Activated CD8-positive, alpha-beta T cell treated with anti-CD3 and anti-CD28 coated beads for 36 hours (primary cell): ENCODE data around the gene TMEM141. TPM values are rescaled to one million over a fixed set of nuclear protein-coding genes. Genes with fewer than 3 reads are reported as not detected.

Source experiments
- ATAC-seq: fragments of 200-7000 bp; cut with Tn5 transposase; one replicate; pipeline ENCODE4 v1.10.0; 2021; ENCODE audit warnings: mild to moderate bottlenecking, moderate library complexity
- CTCF ChIA-PET: fragments of 350-600 bp; sonication (Branson Sonifier 250); formaldehyde crosslinking; loops from one replicate; lab custom pipeline; 2021; ENCODE audit warnings: antibody characterized with exemption; lab: Charles Lee
- POLR2A ChIA-PET: fragments of 350-600 bp; sonication (Branson Sonifier 250); formaldehyde crosslinking; loops from one replicate; lab custom pipeline; 2021; ENCODE audit warnings: antibody characterized with exemption; lab: Charles Lee
- DNase-seq: peaks from one replicate; pipeline ENCODE4 v3.0.0-alpha.2; 2020
- H3K27ac Mint-ChIP-seq: one replicate; pipeline ENCODE4 v1.8.0; 2021; ENCODE audit warnings: mild to moderate bottlenecking, mixed read lengths
- H3K27me3 Mint-ChIP-seq: one replicate; pipeline ENCODE4 v1.8.0; 2021; ENCODE audit warnings: mixed read lengths
- H3K36me3 Mint-ChIP-seq: one replicate; pipeline ENCODE4 v1.8.0; 2021; ENCODE audit warnings: low read depth, mixed read lengths
- H3K4me1 Mint-ChIP-seq: one replicate; pipeline ENCODE4 v1.8.0; 2021; ENCODE audit warnings: low read depth, mixed read lengths
- H3K4me3 Mint-ChIP-seq: one replicate; pipeline ENCODE4 v1.8.0; 2021; ENCODE audit warnings: mild to moderate bottlenecking, moderate library complexity, mixed read lengths
- H3K9me3 Mint-ChIP-seq: one replicate; pipeline ENCODE4 v1.8.0; 2021; ENCODE audit warnings: mixed read lengths
- intact Hi-C: fragments of 100-400 bp; cut with micrococcal nuclease; formaldehyde crosslinking; loops from one replicate; pipeline ENCODE4 v1.10.0; 2022
- total RNA-seq, 2 experiments: library from RNA; stranded (reverse); gene quantifications; one replicate each; pipeline ENCODE4 v1.2.3, GENCODE V29; 2021
- TF ChIP-seq, protein P1 (sequence below): fragments of 200-600 bp; IDR thresholded peaks from one replicate; pipeline ENCODE4 v1.8.0; 2022; ENCODE audit warnings: antibody characterized with exemption, mild to moderate bottlenecking

Gene TMEM141
- total RNA-seq, 2 experiments from 2014 or later: 50.6 to 51.1 TPM

DNA sequence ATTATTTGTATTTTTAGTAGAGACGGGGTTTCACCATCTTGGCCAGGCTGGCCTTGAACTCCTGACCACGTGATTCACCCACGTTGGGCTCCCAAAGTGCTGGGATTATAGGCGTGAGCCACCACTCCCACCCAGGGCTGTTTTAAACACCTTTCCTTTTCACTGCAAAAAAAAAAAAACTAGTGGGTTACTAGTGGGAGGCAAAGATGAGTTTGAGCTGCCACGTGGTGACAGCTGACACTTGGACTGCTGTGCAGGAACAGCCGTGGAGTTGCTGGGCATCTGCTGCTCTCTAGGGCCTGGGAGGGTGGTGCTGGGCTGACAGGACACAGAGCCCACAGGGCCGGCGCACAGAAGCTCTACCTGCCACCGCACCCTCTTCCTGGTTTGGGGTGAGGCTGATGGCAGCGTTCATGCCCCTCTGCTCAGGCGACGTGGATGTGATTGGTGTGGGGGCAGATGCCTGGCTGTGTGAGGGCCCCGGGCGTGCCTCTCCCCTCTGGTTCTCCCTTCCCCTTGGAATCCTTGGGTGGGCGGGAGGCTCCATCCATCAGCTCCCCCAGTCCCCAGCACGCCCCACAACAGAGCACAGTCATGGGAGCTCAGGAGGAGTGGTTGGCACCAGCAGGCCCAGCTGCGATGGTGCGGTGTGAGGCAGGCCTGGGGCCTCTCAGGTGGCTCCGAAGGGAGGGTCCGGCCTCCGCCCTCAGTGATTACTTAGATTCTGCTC, 33.5 kb downstream of the TMEM141 start:
- Mint-ChIP-seq H3K4me1 (peaks cover 5% of the 10 kb centered on the region), H3K4me3 (no peak overlapping the region), H3K27ac (no peak overlapping the region), H3K9me3 (no peaks in the 10 kb centered on the region), H3K36me3 (peaks cover 6% of the 10 kb centered on the region), H3K27me3 (no peaks in the 10 kb centered on the region)
- TF ChIP-seq, protein P1, sequence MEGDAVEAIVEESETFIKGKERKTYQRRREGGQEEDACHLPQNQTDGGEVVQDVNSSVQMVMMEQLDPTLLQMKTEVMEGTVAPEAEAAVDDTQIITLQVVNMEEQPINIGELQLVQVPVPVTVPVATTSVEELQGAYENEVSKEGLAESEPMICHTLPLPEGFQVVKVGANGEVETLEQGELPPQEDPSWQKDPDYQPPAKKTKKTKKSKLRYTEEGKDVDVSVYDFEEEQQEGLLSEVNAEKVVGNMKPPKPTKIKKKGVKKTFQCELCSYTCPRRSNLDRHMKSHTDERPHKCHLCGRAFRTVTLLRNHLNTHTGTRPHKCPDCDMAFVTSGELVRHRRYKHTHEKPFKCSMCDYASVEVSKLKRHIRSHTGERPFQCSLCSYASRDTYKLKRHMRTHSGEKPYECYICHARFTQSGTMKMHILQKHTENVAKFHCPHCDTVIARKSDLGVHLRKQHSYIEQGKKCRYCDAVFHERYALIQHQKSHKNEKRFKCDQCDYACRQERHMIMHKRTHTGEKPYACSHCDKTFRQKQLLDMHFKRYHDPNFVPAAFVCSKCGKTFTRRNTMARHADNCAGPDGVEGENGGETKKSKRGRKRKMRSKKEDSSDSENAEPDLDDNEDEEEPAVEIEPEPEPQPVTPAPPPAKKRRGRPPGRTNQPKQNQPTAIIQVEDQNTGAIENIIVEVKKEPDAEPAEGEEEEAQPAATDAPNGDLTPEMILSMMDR: no peak
- DNase-seq: no peak
- ATAC-seq: no peak
- intact Hi-C loops: no loop called here
- ChIA-PET POLR2A (interaction anchor here (0.6 to 1.2 kb wide), 2 partner anchors 120 to 247 kb away, joined by 4 read pairs; partner anchors contain the start of gene FBXW5), CTCF (interaction anchor here (2.7 kb wide), 1 partner anchor 17 kb away, joined by 8 read pairs; the partner anchor contains the start of gene AJM1)

DNA sequence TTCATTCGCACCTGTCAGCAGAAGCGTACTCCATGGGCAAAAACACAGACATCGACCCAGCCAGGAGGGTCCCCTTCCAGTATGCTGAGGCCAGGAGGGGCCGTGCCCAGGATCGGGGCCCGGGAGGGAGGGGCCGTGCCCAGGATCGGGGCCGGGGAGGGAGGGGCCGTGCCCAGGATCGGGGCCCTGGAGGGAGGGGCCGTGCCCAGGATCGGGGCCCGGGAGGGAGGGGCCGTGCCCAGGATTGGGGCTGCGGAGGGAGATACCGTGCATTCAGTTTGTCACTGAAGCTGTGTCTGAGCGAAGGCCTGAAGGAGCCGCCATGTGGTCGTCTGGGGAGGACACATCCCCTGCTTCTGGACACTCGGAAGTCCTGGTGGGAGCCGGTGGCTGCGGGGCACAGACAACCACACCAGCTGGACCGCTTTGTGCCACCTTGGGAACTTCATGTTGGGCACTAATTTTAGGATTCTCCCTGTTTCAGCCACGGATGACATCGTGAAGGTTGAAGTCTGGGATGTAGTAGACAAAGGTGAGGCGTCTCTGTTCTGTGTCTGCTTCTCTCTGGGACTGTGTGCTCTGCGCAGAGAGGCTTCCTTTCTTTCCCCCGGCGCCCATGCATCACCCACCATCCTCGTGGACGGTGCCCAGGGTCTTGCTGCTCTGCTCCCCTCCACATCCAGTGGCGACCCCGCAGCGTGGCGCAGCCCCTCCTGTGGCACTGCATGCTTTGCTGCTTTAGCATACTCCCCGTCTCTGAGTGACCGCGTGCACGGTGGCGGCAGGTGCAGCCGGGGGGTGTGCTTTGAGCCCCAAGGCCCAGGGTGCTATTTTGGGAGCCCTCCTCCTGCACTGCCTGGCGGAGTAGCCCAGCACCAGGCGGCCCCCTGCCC, 34.4 kb downstream of the TMEM141 start:
- Mint-ChIP-seq H3K9me3 (no peaks in the 10 kb centered on the region), H3K27me3 (no peaks in the 10 kb centered on the region), H3K36me3 (peaks cover 6% of the 10 kb centered on the region), H3K4me1 (peaks cover 5% of the 10 kb centered on the region), H3K27ac (no peak overlapping the region), H3K4me3 (no peak overlapping the region)
- TF ChIP-seq, protein P1: no peak
- ChIA-PET POLR2A (interaction anchor here (1.5 kb wide), 1 partner anchor 8 kb away, joined by 3 read pairs; no protein-coding TSS in a partner anchor), CTCF (no interaction called here)
- DNase-seq (no peak), ATAC-seq (no peak)
- intact Hi-C loops: no loop called here

DNA sequence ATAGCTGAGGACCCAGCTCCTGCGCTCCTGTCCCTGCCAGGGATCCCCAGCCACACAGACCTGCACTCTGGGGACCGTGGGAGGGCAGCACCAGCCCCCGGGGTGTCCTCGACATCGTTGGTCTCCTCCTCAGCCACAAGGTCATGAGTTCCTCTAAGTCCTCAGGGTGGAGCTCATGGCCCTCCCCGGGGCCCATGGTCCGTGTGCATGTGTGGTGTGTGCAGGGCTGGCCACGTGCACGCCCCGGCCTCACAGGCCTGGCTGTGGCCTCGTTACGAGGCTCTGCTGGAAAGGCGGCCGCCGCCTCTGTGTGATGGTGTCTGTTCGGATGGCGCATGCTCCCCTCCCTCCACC, 35.0 kb downstream of the TMEM141 start:
- ATAC-seq (no peak), DNase-seq (no peak)
- Mint-ChIP-seq H3K27ac (no peak overlapping the region), H3K4me3 (no peak overlapping the region), H3K9me3 (no peaks in the 10 kb centered on the region), H3K36me3 (peaks cover 6% of the 10 kb centered on the region), H3K27me3 (no peaks in the 10 kb centered on the region), H3K4me1 (no peaks in the 10 kb centered on the region)
- POLR2A ChIA-PET: interaction anchor here (1.5 kb wide), 1 partner anchor 9 kb away, joined by 3 read pairs; no protein-coding TSS in a partner anchor
- CTCF ChIA-PET: interaction anchor here (0.6 kb wide), 1 partner anchor 17 kb away, joined by 3 read pairs; the partner anchor contains the start of gene AJM1
- intact Hi-C loops: no loop called here
- TF ChIP-seq, protein P1: no peak

DNA sequence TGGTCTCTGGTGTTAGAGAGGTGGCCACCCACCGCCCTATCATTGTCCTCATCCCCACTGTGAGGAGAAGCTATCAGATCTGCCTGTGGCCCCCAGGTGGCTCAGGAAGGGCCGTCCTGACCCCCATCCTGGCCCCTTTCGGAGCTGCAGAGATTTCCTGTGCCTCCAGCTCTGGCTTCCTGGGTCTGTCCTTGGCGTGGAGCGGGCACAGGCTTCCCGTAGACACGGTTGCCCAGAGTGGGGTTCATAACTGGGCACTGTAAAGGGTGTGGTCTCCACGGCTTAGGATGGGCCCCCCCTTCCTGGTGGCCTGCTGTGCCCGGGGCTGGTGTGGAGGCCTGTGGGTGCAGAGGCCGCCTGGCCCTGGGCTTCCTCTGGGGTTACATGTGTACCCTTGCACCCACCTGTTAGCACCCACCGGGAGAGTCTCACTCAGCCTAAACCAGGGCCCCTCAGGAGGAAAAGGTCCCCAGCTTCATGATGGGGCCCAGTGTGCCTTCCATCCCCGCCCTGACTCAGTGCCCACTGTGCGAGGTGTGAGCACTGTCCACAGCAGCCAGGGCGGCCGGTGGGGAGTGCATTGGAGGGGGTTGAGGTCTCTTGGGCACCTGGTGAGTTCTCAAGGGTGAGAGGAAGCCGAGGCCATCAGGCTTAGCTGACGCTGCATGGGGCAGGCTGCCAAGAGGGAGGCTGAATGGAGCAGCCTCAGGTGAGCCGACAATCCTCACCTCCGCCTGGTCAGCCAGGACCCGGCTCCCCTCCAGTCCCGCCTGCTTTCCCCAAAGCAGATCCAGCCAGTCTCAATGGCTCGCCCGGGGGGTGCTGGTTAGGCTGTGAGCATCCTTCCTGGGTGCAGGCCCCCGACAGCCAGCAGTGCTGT, 35.8 kb downstream of the TMEM141 start:
- no peak for ATAC-seq
- Mint-ChIP-seq H3K27ac (no peak overlapping the region), H3K36me3 (peaks cover 6% of the 10 kb centered on the region), H3K4me1 (no peaks in the 10 kb centered on the region), H3K27me3 (no peaks in the 10 kb centered on the region), H3K9me3 (no peaks in the 10 kb centered on the region), H3K4me3 (no peak overlapping the region)
- intact Hi-C loops: no loop called here
- ChIA-PET CTCF (interaction anchor here (0.6 to 1.8 kb wide), 3 partner anchors 13 to 16 kb away, joined by 3 to 5 read pairs (median 3); partner anchors contain the start of gene AJM1), POLR2A (interaction anchor here (1.5 kb wide), 1 partner anchor 9 kb away, joined by 3 read pairs; no protein-coding TSS in a partner anchor)
- TF ChIP-seq, protein P1: no peak
- no peak for DNase-seq
